ENCODE measurements around the gene SIPA1. TPM values are rescaled to one million over a fixed set of nuclear protein-coding genes. Genes with fewer than 3 reads are reported as not detected.

Gene SIPA1
- total RNA-seq, 1 donor from 2014 or later, result 54.5 TPM

DNA sequence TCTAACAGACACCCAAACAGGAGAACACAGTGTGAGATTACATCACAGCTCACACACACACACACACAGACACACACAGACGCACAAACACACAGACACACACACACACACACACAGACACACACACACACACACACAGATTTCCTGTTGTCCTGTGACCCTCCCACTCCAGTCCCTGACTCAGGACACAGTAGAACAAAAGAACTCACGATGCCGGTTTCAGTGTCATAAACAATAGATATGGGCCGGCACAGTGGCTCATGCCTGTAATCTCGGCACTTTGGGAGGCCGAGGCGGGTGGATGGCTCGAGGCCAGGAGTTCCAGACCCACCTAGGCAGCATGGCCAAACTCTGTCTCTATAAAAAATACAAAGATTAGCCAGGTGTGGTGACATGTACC, 60.3 kb downstream of the SIPA1 start:
- DNase-seq (ENCODE audit: low spot score), result no peak

DNA sequence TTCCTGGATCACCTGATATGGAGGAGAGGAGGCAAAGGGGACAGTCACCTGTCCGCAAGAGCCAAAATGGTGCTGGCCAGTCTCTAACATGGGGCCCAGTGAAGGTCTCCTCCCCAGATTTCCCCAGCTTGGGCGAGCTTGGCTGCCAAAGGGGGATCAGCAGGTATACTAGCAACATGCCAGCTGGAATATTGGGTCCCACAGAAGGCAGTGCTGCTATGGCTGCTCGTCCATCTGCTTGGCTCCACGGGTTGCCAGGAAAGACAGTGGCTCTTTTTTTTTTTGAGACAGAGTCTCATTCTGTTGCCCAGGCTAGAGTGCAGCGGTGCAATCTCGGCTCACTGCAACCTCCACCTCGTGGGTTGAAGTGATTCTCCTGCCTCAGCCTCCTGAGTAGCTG, 61.4 kb downstream of the SIPA1 start:
- no peak for DNase-seq (ENCODE audit: low spot score)

DNA sequence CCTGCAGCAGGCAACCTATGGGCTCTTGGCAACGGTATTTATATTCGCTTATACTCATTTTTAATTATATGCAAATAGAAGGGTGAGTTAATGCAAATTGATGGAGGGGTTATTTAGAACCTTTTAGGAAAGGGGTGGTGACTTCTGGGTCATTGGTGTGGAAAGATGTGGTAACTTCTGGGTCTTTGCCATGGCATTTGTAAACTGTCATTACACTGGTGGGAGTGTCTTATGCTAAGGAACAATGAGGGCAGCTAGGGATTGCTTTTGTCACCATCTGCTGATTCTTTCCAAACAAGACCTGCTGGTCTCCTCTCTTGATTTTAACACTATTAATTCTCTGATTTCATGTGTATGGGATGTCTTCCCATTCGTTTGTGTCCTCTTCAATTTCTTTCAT, 62.5 kb downstream of the SIPA1 start:
- DNase-seq (ENCODE audit: low spot score), result no peak

Small RNA genes lying within 50 kb of the gene (microRNA-seq; reads per million reads assigned to microRNA genes)
- gene MIR4489 (ENCODE audit: borderline number of aligned reads), result not detected
- not detected for gene MIR4690 (ENCODE audit: borderline number of aligned reads)

Other genes with a start within 250 kb of the SIPA1 start
- 1,527 TPM for gene NEAT1, start 215.3 kb upstream of the SIPA1 start, total RNA-seq
- 11,495 TPM for gene MALAT1, start 139.1 kb upstream of the SIPA1 start, total RNA-seq
- 87.0 TPM for gene SCYL1, start 113.0 kb upstream of the SIPA1 start, total RNA-seq
- 91.9 TPM for gene LTBP3, start 79.7 kb upstream of the SIPA1 start, total RNA-seq
- gene ZNRD2, start 67.6 kb upstream of the SIPA1 start, total RNA-seq, result 34.9 TPM
- gene FAM89B, start 65.6 kb upstream of the SIPA1 start, total RNA-seq, result 37.4 TPM
- gene EHBP1L1, start 62.0 kb upstream of the SIPA1 start, total RNA-seq, result 78.6 TPM
- gene KCNK7, start 42.3 kb upstream of the SIPA1 start, total RNA-seq, result 1.5 TPM
- 67.6 TPM for gene MAP3K11, start 23.9 kb upstream of the SIPA1 start, total RNA-seq
- gene PCNX3, start 22.3 kb upstream of the SIPA1 start, total RNA-seq, result 30.6 TPM
- 80.0 TPM for gene RELA, start 24.8 kb downstream of the SIPA1 start, total RNA-seq
- 49.9 TPM for gene KAT5, start 74.2 kb downstream of the SIPA1 start, total RNA-seq
- 71.8 TPM for gene RNASEH2C, start 82.7 kb downstream of the SIPA1 start, total RNA-seq
- gene AP5B1, start 142.9 kb downstream of the SIPA1 start, total RNA-seq, result 51.8 TPM
- not detected for gene OVOL1, start 149.0 kb downstream of the SIPA1 start, total RNA-seq
- gene SNX32, start 195.9 kb downstream of the SIPA1 start, total RNA-seq, result not detected
- gene CFL1, start 220.1 kb downstream of the SIPA1 start, total RNA-seq, result 818 TPM
- gene MUS81, start 222.3 kb downstream of the SIPA1 start, total RNA-seq, result 38.0 TPM
- 87.7 TPM for gene EFEMP2, start 234.7 kb downstream of the SIPA1 start, total RNA-seq
- 1.3 TPM for gene CTSW, start 241.7 kb downstream of the SIPA1 start, total RNA-seq